Endodermal cell (in vitro differentiated cells): ENCODE measurements around the gene SUSD1. TPM values are rescaled to one million over a fixed set of nuclear protein-coding genes. Genes with fewer than 3 reads are reported as not detected.

Experiments
- DNase-seq: peaks from one replicate; pipeline ENCODE4 v3.0.0-alpha.2; 2017
- H3K27ac ChIP-seq: 2 replicates; pipeline ENCODE4 v1.5.1; 2013; ENCODE audit warnings: mild to moderate bottlenecking, low read depth, low read length, moderate library complexity
- H3K27me3 ChIP-seq: 2 replicates; pipeline ENCODE4 v1.6.1; 2013; ENCODE audit warnings: mild to moderate bottlenecking, low read length, moderate library complexity; ENCODE audit not compliant: insufficient read depth, control insufficient read depth, poor library complexity, severe bottlenecking
- H3K36me3 ChIP-seq: 2 replicates; pipeline ENCODE4 v1.7.0; 2013; ENCODE audit warnings: mild to moderate bottlenecking, low read length, moderate library complexity; ENCODE audit not compliant: control insufficient read depth, insufficient read depth
- H3K4me1 ChIP-seq: one replicate; pipeline ENCODE4 v1.7.0; 2013; ENCODE audit warnings: low read length; ENCODE audit not compliant: control insufficient read depth, insufficient read depth
- H3K4me3 ChIP-seq: 2 replicates; pipeline ENCODE4 v1.5.1; 2013; ENCODE audit warnings: mild to moderate bottlenecking, low read length, moderate library complexity
- H3K9ac ChIP-seq: 2 replicates; pipeline ENCODE4 v1.6.1; 2013; ENCODE audit warnings: mild to moderate bottlenecking, low read length, moderate library complexity; ENCODE audit not compliant: poor library complexity, severe bottlenecking; ENCODE audit errors: extremely low read depth
- H3K9me3 ChIP-seq: 2 replicates; pipeline ENCODE4 v1.6.1; 2013; ENCODE audit warnings: mild to moderate bottlenecking, low read length, moderate library complexity; ENCODE audit not compliant: control insufficient read depth
- H3K27ac Mint-ChIP-seq: 2 replicates; pipeline ENCODE4 v1.8.0; 2020; ENCODE audit warnings: mixed read lengths
- H3K27me3 Mint-ChIP-seq: 2 replicates; pipeline ENCODE4 v1.8.0; 2021; ENCODE audit warnings: mild to moderate bottlenecking, mixed read lengths; ENCODE audit not compliant: insufficient read depth
- H3K36me3 Mint-ChIP-seq: 2 replicates; pipeline ENCODE4 v1.8.0; 2020; ENCODE audit warnings: low read depth, mixed read lengths
- H3K4me1 Mint-ChIP-seq: 2 replicates; pipeline ENCODE4 v1.8.0; 2020; ENCODE audit warnings: mixed read lengths
- H3K4me3 Mint-ChIP-seq: 2 replicates; pipeline ENCODE4 v1.8.0; 2020; ENCODE audit warnings: mild to moderate bottlenecking, moderate library complexity, mixed read lengths
- H3K9me3 Mint-ChIP-seq: 2 replicates; pipeline ENCODE4 v1.8.0; 2020; ENCODE audit warnings: mild to moderate bottlenecking, mixed read lengths
- CTCF ChIP-seq: fragments of 200-600 bp; sonication (generic); conservative IDR thresholded peaks from 2 replicates; pipeline ENCODE4 v1.5.0; 2021; ENCODE audit warnings: antibody characterized with exemption, mild to moderate bottlenecking
- WGBS, 2 experiments: methylation state at CpG; one replicate each; pipeline versions ENCODE4 v1.1.5 to v1.1.7; 2013; ENCODE audit warnings: missing lambda C conversion rate in 2 of 2, mixed read lengths in 1 of 2; ENCODE audit not compliant: insufficient coverage in 1 of 2, insufficient read length in 1 of 2; 5-methylcytosine and 5-hydroxymethylcytosine counted together
- total RNA-seq, 2 donors: library from RNA; stranded (reverse); fragmentation: NEBNext Ultra II Directional in 1 of 2; extraction: Animal tissue kit (Norgen Biotek cat#: 25700) in 1 of 2; gene quantifications; 2 replicates in 1 of 2; 3 replicates in 1 of 2; pipeline ENCODE4 v1.2.1, GENCODE V29; 2021

Gene SUSD1
- total RNA-seq, 2 donors from 2014 or later = 7.7 to 10.4 TPM

- Mint-ChIP-seq H3K27ac (no peak overlapping the region), H3K4me1 (peaks cover 7% of the 10 kb centered on the region), H3K9me3 (no peaks in the 10 kb centered on the region), H3K27me3 (no peaks in the 10 kb centered on the region), H3K36me3 (peaks cover 18% of the 10 kb centered on the region), H3K4me3 (no peak overlapping the region)
- H3K27ac ChIP-seq = no peak overlapping the region
- no peak for TF ChIP-seq CTCF
- H3K9me3 ChIP-seq = no peaks in the 10 kb centered on the region
- H3K27me3 ChIP-seq = no peaks in the 10 kb centered on the region
- no peaks in the 10 kb centered on the region for H3K4me1 ChIP-seq
- 93 to 95% methylated on average over 3 of the region's 3 CpGs for WGBS, 2 experiments
- no peak overlapping the region for H3K4me3 ChIP-seq
- DNase-seq = no peak
- H3K36me3 ChIP-seq = peaks cover 10% of the 10 kb centered on the region
- no peak overlapping the region for H3K9ac ChIP-seq
These were observed 32.7 kb downstream of the SUSD1 start for GRCh38 chr9:112142420-112142819.

DNA sequence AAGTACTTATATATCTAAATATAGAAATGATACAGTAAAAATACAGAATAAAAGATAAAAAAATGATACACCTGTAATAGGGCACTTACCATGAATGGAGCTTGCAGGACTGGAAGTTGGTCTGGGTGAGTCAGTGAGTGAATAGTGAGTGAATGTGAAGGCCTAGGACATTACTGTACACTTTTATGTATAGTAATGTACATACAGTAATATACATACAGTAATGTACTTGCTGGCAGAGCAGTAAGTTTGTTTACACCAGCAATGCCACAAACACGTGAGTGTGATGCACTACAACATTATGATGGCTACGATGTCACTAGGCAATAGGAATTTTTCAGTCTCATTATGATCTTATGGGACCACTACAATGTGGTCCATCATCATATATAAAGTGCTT, 34.2 kb downstream of the SUSD1 start:
- H3K9me3 ChIP-seq = no peaks in the 10 kb centered on the region
- H3K4me3 ChIP-seq = no peak overlapping the region
- H3K9me3 Mint-ChIP-seq = no peaks in the 10 kb centered on the region
- H3K27me3 ChIP-seq = no peaks in the 10 kb centered on the region
- peaks cover 4% of the 10 kb centered on the region for H3K4me1 Mint-ChIP-seq
- H3K27ac ChIP-seq = no peak overlapping the region
- WGBS, 2 experiments = 96 to 100% methylated on average over 2 of the region's 2 CpGs
- peaks cover 10% of the 10 kb centered on the region for H3K36me3 ChIP-seq
- H3K9ac ChIP-seq = no peak overlapping the region
- no peak for TF ChIP-seq CTCF
- H3K36me3 Mint-ChIP-seq = peaks cover 14% of the 10 kb centered on the region
- H3K27ac Mint-ChIP-seq = no peak overlapping the region
- no peaks in the 10 kb centered on the region for H3K27me3 Mint-ChIP-seq
- no peaks in the 10 kb centered on the region for H3K4me1 ChIP-seq
- H3K4me3 Mint-ChIP-seq = no peak overlapping the region
- no peak for DNase-seq

- Mint-ChIP-seq H3K27me3 (no peaks in the 10 kb centered on the region), H3K4me1 (no peaks in the 10 kb centered on the region), H3K9me3 (peaks cover 12% of the 10 kb centered on the region), H3K4me3 (no peak overlapping the region), H3K36me3 (peaks cover 11% of the 10 kb centered on the region), H3K27ac (no peak overlapping the region)
- WGBS, 2 experiments = 95% methylated on average over 2 of the region's 3 CpGs; no CpG with 5 or more reads in 1 of the 2 experiments
- H3K4me3 ChIP-seq = no peak overlapping the region
- no peak for DNase-seq
- H3K4me1 ChIP-seq = no peaks in the 10 kb centered on the region
- H3K27ac ChIP-seq = no peak overlapping the region
- H3K9me3 ChIP-seq = peaks cover 6% of the 10 kb centered on the region
- no peaks in the 10 kb centered on the region for H3K27me3 ChIP-seq
- H3K36me3 ChIP-seq = peaks cover 5% of the 10 kb centered on the region
- TF ChIP-seq CTCF = no peak
- H3K9ac ChIP-seq = no peak overlapping the region
These were observed 38.0 kb downstream of the SUSD1 start for GRCh38 chr9:112137066-112137465.
